ENCODE data around the gene KDF1. TPM values are rescaled to one million over a fixed set of nuclear protein-coding genes. Genes with fewer than 3 reads are reported as not detected.
"Not testable (repeated sequence)": the region's sequence is repeated elsewhere in the genome, so short reads cannot be mapped to it uniquely, and the experiment has no call there.

The KDF1 gene
- total RNA-seq, 1 experiment from 2014 or later: not detected

GRCh38 chr1:26994020-26994786, 33.9 kb upstream of the KDF1 start:
- DNase-seq (ENCODE audit: low read depth): no peak

DNA sequence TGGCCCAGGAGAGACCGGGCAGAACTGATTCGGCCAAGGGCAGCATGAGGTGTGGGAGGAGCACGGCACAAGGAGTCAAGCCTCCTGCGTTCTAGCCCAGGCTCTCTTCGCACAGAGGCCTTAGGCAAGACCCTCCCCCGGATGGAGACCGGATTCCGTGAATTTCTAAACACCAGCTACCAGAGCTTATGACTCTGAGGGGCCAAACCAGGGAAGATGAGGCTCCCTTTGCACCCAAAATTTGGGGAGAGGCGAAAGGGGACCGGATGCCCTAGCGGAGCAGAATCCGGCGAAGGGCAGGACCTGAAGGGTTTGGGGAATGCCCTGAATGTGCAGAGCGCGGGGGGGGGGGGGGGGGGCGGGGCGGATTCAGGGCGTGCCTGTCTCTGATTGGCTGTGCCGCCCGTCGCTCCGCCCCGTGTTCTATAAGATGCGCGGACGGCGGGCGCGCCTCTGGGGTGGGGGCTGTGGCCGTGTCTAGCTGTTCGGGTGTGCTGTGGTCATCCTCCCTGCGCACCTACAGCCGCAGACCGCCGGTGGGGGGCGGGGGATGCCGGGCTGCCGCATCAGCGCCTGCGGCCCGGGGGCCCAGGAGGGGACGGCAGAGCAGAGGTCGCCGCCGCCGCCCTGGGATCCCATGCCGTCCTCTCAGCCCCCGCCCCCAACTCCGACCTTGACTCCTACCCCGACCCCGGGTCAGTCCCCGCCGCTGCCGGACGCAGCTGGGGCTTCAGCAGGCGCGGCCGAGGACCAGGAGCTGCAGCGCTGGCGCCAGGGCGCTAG, 33.2 kb upstream of the KDF1 start, which contains the start of gene TRNP1:
Gene TRNP1, plus strand, starts transcription at position 456 of the 783 bp plus-strand sequence. Its CDS starts 95 bp downstream, at position 551.
- peak; percentile 78 for DNase-seq (ENCODE audit: low read depth)

GRCh38 chr1:26991310-26992116, 31.2 kb upstream of the KDF1 start:
- peak; percentile 83 for DNase-seq (ENCODE audit: low read depth)

- not testable (repeated sequence) for DNase-seq (ENCODE audit: low read depth)
These were observed 29.3 kb upstream of the KDF1 start for GRCh38 chr1:26989403-26990109.

DNA sequence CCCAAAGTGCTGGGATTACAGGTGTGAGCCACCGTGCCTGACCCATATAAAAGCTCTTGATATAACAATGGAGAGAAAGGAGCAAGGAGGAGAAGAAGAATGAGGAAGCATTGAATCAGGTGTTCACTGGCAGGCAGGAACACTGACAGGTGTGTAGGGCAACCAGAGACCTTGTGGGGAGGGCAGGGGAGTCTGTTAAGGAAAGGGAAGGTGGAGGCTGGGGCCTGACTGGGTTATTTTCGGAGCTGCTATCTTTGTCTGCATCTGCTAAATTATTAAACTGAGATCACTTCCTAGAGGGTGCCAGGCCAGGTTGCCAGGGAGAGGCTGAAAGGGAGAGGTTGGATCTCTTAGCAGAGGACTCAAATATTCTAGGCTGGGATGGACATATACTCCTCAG, 26.4 kb upstream of the KDF1 start:
- DNase-seq (ENCODE audit: low read depth): no peak

DNA sequence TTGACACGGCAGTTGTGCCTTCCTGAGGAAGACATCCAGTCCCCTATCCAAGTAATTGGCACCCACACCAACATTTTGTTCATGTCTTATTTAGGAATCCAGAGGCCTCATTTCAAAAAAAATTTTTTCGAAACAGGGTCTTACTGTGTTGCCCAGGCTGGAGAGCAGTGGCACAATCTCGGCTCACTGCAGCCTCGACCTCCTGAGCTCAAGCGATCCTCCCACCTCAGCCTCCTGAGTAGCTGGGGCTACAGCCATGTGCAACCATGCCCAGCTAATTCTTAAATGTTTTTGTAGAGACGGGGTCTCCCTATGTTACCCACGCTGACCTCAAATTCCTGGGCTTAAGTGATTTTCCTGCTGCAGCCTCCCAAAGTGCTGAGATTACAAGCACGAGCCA, 24.0 kb upstream of the KDF1 start:
- no peak for DNase-seq (ENCODE audit: low read depth)

DNA sequence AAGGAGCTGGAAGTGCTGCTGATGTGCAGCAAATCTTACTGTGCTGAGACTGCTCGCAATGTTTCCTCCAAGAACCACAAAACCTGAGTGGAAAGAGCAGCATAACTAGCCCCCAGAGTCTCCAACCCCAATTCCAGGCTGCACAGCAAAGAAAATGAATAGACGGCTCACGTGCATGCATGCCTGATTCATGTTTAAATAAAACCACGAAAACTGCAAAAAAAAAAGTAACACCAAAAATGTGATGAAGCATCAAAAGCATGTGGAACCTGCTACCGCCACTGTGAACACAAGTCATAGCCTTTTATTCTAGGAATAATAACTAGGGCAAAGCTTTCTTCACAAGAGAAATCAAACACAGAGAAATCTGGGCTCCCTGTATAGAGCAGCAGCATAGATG, 23.6 kb upstream of the KDF1 start:
- no peak for DNase-seq (ENCODE audit: low read depth)

- no peak for DNase-seq (ENCODE audit: low read depth)
These were observed 21.0 kb upstream of the KDF1 start for GRCh38 chr1:26981146-26981846.

- DNase-seq (ENCODE audit: low read depth): no peak
These were observed 18.6 kb upstream of the KDF1 start for GRCh38 chr1:26978901-26979300.

DNA sequence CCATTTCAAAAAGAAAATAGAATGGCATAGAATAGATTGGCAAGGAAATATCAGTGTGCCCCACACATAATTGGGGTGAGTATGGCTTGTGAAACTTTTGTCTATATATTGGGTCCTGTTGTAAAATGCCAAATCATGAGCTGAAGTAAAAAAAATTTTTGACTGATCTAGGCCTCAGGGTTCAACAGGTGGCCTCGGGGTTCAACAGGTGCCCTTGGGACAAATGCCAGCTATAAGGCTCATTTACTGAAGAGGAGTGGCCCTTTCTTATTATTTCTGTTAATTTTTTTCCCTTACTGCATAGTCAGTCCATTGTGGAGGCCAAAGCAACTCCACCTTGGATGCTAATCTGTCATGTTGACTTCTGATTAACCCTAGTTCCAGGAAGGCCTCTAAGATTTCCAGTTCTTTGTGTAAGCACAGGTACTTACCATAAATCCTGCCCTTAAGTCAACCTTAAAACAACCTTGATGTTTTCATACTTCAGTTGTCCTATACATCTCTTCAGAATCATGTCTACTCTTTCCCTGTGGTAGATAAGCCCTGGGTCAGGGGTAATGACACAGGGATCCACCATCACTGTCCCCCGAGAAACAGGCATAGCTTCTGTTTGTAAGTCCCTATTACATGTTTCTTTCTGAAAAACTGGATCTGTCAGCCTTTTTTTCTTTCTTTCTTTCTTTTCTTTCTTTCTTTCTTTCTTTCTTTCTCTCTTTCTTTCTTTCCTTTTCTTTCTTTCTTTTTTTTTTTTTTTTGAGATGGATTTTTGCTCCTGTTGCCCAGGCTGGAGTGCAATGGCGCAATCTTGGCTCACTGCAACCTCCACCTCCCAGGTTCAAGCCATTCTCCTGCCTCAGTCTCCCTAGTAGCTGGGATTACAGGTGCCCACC, 16.6 kb upstream of the KDF1 start:
- DNase-seq (ENCODE audit: low read depth): no peak

GRCh38 chr1:26972821-26973220, 12.6 kb upstream of the KDF1 start:
- no peak for DNase-seq (ENCODE audit: low read depth)

- DNase-seq (ENCODE audit: low read depth): peak; percentile 81
These were observed 12.1 kb upstream of the KDF1 start for GRCh38 chr1:26972390-26972789.

DNA sequence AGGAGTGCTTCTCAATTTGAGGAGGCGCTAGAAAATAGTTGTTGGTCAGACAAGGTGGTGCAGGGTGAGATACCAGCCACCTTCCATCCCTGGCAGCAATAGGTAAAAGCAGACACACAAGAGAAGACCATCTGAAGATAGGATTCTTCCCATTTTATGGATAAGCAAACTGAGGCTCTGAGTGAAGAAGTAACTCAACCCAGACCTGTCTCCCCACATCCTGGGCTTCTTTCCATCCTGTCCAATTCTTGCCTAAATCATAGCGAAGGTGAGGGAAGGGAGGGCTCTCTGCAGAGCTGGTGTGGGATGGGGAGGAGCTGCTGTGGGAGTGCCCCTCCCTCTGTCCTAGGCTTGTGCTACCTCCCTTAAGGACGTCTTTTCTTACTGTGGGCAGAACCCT, 11.3 kb upstream of the KDF1 start:
- no peak for DNase-seq (ENCODE audit: low read depth)

- DNase-seq (ENCODE audit: low read depth): no peak
These were observed 10.5 kb upstream of the KDF1 start for GRCh38 chr1:26970810-26971209.

- no peak for DNase-seq (ENCODE audit: low read depth)
These were observed 5.4 kb upstream of the KDF1 start for GRCh38 chr1:26965628-26966027.

DNA sequence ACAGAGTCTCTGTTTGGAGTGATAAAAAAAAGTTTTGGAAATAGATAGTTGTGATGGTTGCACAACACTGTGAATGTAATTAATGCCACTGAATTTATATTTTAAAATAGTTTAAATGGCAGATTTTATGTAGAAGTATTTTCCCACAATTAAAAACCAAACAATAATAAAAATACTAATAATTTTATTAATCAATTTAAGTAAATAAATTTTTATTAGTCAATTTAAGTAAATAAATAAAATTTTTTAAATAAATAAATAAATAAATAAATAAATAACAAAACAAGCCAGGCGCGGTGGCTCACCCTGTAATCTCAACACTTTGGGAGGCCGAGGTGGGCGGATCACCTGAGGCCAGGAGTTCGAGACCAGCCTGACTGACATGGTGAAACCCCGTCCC, 4.9 kb upstream of the KDF1 start:
- no peak for DNase-seq (ENCODE audit: low read depth)

GRCh38 chr1:26961826-26962225, 1.6 kb upstream of the KDF1 start:
- DNase-seq (ENCODE audit: low read depth): peak; percentile 92

DNA sequence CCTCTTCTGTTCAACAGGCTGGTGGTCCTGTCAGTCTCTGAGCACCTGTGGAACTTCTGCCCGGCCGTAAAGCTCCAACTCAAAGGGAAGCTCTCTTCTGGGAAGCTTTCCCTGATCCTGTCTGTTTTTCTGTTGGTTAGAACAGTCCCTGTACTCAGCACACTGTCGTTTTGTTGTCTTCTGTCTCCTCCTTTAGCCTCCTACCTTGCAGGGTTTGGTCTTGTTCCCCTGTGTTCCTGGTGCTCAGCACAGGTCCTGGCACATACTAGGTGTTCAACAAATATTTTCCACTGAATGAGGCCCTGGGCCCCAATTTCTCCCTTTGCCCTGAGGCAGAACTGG, 328 bp upstream of the KDF1 start:
- no peak for DNase-seq (ENCODE audit: low read depth)

DNA sequence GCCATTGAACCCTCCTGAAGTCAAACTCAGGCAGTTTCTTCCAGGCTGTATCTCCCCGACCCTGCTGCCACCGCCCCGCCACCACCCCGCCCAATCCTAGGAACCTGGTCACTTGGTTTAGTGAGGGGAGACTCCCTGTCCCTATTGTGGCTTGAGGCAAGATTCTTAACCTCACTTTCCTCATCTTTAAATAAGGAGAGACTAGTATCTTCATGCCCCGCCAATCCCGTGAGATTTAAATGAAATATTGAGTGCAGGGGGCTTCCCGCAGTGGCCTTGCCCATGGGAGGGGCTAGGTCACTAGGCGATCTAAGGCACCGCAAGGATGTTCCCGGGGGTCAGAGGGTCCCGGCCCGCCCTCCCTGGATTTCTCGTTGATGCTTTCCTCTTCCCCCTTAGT, 998 bp downstream of the KDF1 start:
- DNase-seq (ENCODE audit: low read depth): no peak

DNA sequence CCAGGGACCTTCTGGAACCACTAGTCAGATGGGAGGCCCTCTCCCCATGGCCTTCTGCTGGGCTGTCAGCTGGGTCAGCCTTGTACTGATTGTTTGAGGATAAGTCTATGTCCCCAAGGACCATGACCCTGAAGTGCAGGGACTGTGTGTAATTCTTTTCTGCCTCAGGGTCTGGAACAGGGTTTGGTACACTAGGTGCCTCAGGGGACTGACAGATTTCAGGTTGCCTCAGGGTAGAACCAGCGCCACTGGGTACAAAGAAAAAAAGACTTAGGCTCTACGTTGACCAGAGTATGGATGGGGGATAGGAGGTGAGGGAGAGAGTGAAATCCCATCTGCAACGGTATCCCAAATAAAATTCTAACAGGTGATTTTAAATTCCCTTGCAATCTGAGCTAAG, 3.0 kb downstream of the KDF1 start:
- DNase-seq (ENCODE audit: low read depth): no peak
